MG63 (cell line): ENCODE data around the gene CARMIL1. TPM values are rescaled to one million over a fixed set of nuclear protein-coding genes. Genes with fewer than 3 reads are reported as not detected.

Experiments used
- DNase-seq: peaks from one replicate; pipeline ENCODE4 v3.0.0-alpha.2; 2020
- H3K27me3 ChIP-seq: fragments of 250-450 bp; sonication (Bioruptor Pico); 2 replicates; pipeline ENCODE4 v1.5.1; 2020; ENCODE audit warnings: mild to moderate bottlenecking, moderate library complexity
- H3K36me3 ChIP-seq: fragments of 250-450 bp; sonication (Bioruptor Pico); 2 replicates; pipeline ENCODE4 v1.5.1; 2020; ENCODE audit warnings: mild to moderate bottlenecking, moderate library complexity
- H3K4me3 ChIP-seq: fragments of 250-450 bp; sonication (Bioruptor Pico); 2 replicates; pipeline ENCODE4 v1.5.1; 2020; ENCODE audit warnings: mild to moderate bottlenecking, moderate library complexity
- H3K9me3 ChIP-seq: fragments of 250-450 bp; sonication (Bioruptor Pico); 2 replicates; pipeline ENCODE4 v1.5.1; 2020; ENCODE audit warnings: mild to moderate bottlenecking, moderate library complexity
- total RNA-seq: library from RNA; depleted of rRNA; stranded (reverse); fragments of >200 nt; shearing (Covaris generic); gene quantifications from 2 replicates; pipeline ENCODE4 v1.2.3, GENCODE V29; 2014; ENCODE audit warnings: low replicate concordance

The CARMIL1 gene
- total RNA-seq, 1 experiment from 2014 or later = 3.4 TPM

GRCh38 chr6:25336996-25337395 lies 57.8 kb downstream of the CARMIL1 start:
- no peak for DNase-seq
- no peaks in the 10 kb centered on the region for H3K9me3 ChIP-seq
- H3K27me3 ChIP-seq = no peaks in the 10 kb centered on the region
- no peak overlapping the region for H3K4me3 ChIP-seq
- no peaks in the 10 kb centered on the region for H3K36me3 ChIP-seq

- Histone ChIP-seq H3K36me3 (no peaks in the 10 kb centered on the region), H3K4me3 (no peak overlapping the region), H3K9me3 (no peaks in the 10 kb centered on the region), H3K27me3 (no peaks in the 10 kb centered on the region)
- no peak for DNase-seq
Measured at GRCh38 chr6:25337431-25337830, 58.3 kb downstream of the CARMIL1 start.

GRCh38 chr6:25340431-25341202 lies 61.4 kb downstream of the CARMIL1 start:
- Histone ChIP-seq H3K9me3 (no peaks in the 10 kb centered on the region), H3K27me3 (no peaks in the 10 kb centered on the region), H3K36me3 (no peaks in the 10 kb centered on the region), H3K4me3 (no peak overlapping the region)
- no peak for DNase-seq

- H3K27me3 ChIP-seq = no peaks in the 10 kb centered on the region
- no peaks in the 10 kb centered on the region for H3K9me3 ChIP-seq
- no peaks in the 10 kb centered on the region for H3K36me3 ChIP-seq
- no peak overlapping the region for H3K4me3 ChIP-seq
- DNase-seq = no peak
Measured at GRCh38 chr6:25341203-25341552, 62.0 kb downstream of the CARMIL1 start.

GRCh38 chr6:25341923-25342619 lies 62.9 kb downstream of the CARMIL1 start:
- Histone ChIP-seq H3K4me3 (no peak overlapping the region), H3K27me3 (no peaks in the 10 kb centered on the region), H3K9me3 (no peaks in the 10 kb centered on the region), H3K36me3 (no peaks in the 10 kb centered on the region)
- DNase-seq = no peak

- DNase-seq = no peak
- Histone ChIP-seq H3K4me3 (no peak overlapping the region), H3K36me3 (no peaks in the 10 kb centered on the region), H3K27me3 (no peaks in the 10 kb centered on the region), H3K9me3 (no peaks in the 10 kb centered on the region)
Measured at GRCh38 chr6:25342802-25343201, 63.6 kb downstream of the CARMIL1 start.

GRCh38 chr6:25343984-25344383 lies 64.8 kb downstream of the CARMIL1 start:
- H3K36me3 ChIP-seq = no peaks in the 10 kb centered on the region
- no peaks in the 10 kb centered on the region for H3K9me3 ChIP-seq
- H3K27me3 ChIP-seq = no peaks in the 10 kb centered on the region
- H3K4me3 ChIP-seq = no peak overlapping the region
- no peak for DNase-seq

- Histone ChIP-seq H3K4me3 (no peak overlapping the region), H3K9me3 (no peaks in the 10 kb centered on the region), H3K36me3 (no peaks in the 10 kb centered on the region), H3K27me3 (no peaks in the 10 kb centered on the region)
- no peak for DNase-seq
Measured at GRCh38 chr6:25344827-25345226, 65.7 kb downstream of the CARMIL1 start.

GRCh38 chr6:25346064-25346463 lies 66.9 kb downstream of the CARMIL1 start:
- Histone ChIP-seq H3K9me3 (no peaks in the 10 kb centered on the region), H3K4me3 (no peak overlapping the region), H3K27me3 (no peaks in the 10 kb centered on the region), H3K36me3 (no peaks in the 10 kb centered on the region)
- DNase-seq = no peak

- Histone ChIP-seq H3K9me3 (no peaks in the 10 kb centered on the region), H3K27me3 (no peaks in the 10 kb centered on the region), H3K4me3 (no peak overlapping the region), H3K36me3 (no peaks in the 10 kb centered on the region)
- DNase-seq = no peak
Measured at GRCh38 chr6:25350573-25350972, 71.4 kb downstream of the CARMIL1 start.

GRCh38 chr6:25351485-25351884 lies 72.3 kb downstream of the CARMIL1 start:
- Histone ChIP-seq H3K4me3 (no peak overlapping the region), H3K9me3 (no peaks in the 10 kb centered on the region), H3K27me3 (no peaks in the 10 kb centered on the region), H3K36me3 (no peaks in the 10 kb centered on the region)
- no peak for DNase-seq

GRCh38 chr6:25352285-25352684 lies 73.1 kb downstream of the CARMIL1 start:
- no peaks in the 10 kb centered on the region for H3K36me3 ChIP-seq
- H3K27me3 ChIP-seq = no peaks in the 10 kb centered on the region
- no peaks in the 10 kb centered on the region for H3K9me3 ChIP-seq
- DNase-seq = no peak
- no peak overlapping the region for H3K4me3 ChIP-seq

GRCh38 chr6:25354078-25354932 lies 75.1 kb downstream of the CARMIL1 start:
- Histone ChIP-seq H3K9me3 (no peaks in the 10 kb centered on the region), H3K27me3 (no peaks in the 10 kb centered on the region), H3K36me3 (no peaks in the 10 kb centered on the region), H3K4me3 (no peak overlapping the region)
- DNase-seq = peak; percentile 15

GRCh38 chr6:25359191-25359861 lies 80.2 kb downstream of the CARMIL1 start:
- peak; percentile 50 for DNase-seq
- Histone ChIP-seq H3K9me3 (no peaks in the 10 kb centered on the region), H3K27me3 (no peaks in the 10 kb centered on the region), H3K36me3 (no peaks in the 10 kb centered on the region), H3K4me3 (no peak overlapping the region)

- H3K4me3 ChIP-seq = no peak overlapping the region
- H3K36me3 ChIP-seq = no peaks in the 10 kb centered on the region
- no peaks in the 10 kb centered on the region for H3K27me3 ChIP-seq
- DNase-seq = no peak
- no peaks in the 10 kb centered on the region for H3K9me3 ChIP-seq
Measured at GRCh38 chr6:25359891-25360290, 80.7 kb downstream of the CARMIL1 start.

- Histone ChIP-seq H3K9me3 (no peaks in the 10 kb centered on the region), H3K27me3 (no peaks in the 10 kb centered on the region), H3K4me3 (no peak overlapping the region), H3K36me3 (no peaks in the 10 kb centered on the region)
- no peak for DNase-seq
Measured at GRCh38 chr6:25360621-25361020, 81.4 kb downstream of the CARMIL1 start.

- H3K27me3 ChIP-seq = no peaks in the 10 kb centered on the region
- no peaks in the 10 kb centered on the region for H3K36me3 ChIP-seq
- DNase-seq = no peak
- no peaks in the 10 kb centered on the region for H3K9me3 ChIP-seq
- no peak overlapping the region for H3K4me3 ChIP-seq
Measured at GRCh38 chr6:25363427-25363826, 84.3 kb downstream of the CARMIL1 start.
